Measurements from ENCODE around the gene TMEM131.
"Not testable (repeated sequence)": the region's sequence is repeated elsewhere in the genome, so short reads cannot be mapped to it uniquely, and the experiment has no call there.

Gene TMEM131
- total RNA-seq: 43.0 to 66.1 reads per million in 2 experiments

- peak; percentile 92 for DNase-seq (ENCODE audit: low read depth)
Measured at GRCh38 chr2:97995734-97996624, at the start of gene TMEM131. Gene TMEM131, minus strand, starts transcription at chr2:97995948. Its CDS starts 286 bp downstream, at chr2:97995662.

GRCh38 chr2:98044730-98045129, 49.0 kb upstream of the TMEM131 start:
- not testable (repeated sequence) for DNase-seq (ENCODE audit: low read depth)

DNA sequence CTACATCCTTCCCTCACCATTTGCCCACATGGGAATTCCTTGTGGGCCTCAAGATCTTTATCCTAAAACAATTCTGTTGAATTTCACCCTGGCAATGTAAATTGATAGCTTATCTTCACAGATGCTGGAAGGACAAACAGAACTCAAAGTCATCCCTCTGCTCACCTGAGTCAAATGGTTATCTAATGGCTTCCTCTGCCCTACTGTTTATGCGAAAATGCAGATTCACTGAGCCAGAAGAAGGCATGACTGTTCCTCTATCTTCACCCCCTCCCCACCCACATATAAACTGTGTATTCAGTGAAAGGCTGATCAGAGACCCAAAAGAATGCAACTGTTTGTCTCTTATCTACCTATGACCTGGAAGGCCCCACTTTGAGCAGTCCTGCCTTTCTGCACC, 47.4 kb upstream of the TMEM131 start:
- no peak for DNase-seq (ENCODE audit: low read depth)

DNA sequence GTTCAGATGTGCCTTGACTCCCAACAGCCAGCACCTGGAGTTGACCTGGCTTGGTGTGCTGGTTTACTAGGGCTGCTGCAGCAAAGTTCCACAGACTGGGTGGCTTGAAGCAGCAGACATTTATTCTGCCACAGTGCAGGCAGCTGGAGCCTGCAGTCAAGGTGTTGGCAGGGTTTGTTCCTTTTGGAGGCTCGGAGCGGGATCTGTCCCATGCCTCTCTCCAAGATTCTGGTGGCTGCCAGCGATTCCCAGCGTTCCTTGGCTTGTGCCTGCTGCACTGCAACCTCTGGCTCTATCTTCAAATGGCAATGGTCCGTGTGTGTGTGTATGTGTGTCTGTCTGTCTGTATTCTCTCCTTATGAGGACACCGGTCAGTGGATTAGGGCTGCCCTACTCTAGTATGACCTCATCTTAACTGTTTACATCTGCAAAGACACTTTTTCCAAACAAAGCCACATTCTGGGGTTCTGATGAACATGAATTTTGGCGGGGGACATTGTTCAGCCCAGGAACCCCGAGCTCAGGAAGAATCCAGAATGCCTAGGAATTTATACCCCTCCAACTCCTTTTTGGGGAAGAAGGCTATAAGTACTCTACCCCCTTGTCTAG, 44.7 kb upstream of the TMEM131 start:
- DNase-seq (ENCODE audit: low read depth): no peak

GRCh38 chr2:98039085-98039756, 43.5 kb upstream of the TMEM131 start:
- no peak for DNase-seq (ENCODE audit: low read depth)

DNA sequence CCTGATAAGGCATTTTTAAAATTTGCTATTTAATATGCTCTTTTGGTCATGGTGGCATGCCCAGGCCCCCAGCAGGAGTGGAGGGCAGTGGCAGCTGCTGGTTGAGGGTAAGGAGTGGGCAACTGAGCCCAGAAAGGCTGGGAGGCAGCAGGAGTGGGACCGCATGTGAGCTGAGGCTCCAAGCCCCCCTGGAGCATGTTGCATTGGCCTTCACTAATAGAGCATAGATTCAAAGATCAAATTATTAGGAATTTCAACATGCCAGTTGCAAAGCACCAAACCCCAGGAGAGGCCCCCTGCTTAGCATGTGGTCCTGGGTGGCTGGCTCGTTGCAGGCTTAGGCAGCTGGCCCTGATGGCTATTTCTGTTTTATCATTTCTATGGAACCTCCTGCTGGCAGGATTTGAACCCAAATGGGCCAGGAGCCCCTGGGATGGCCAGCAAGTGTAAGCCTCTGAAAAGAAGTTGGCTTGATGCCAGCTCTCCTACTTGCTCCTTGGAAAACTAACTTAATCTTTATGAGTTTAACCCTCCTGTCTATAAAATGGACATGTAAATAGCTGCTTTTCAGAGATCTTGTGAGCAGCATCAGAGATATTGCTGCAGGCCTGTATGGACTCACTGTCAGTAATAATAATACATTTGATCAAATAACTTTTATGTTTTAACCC, 42.1 kb upstream of the TMEM131 start:
- DNase-seq (ENCODE audit: low read depth): no peak

GRCh38 chr2:98037206-98037605, 41.5 kb upstream of the TMEM131 start:
- DNase-seq (ENCODE audit: low read depth): no peak

- DNase-seq (ENCODE audit: low read depth): no peak
Measured at GRCh38 chr2:98036349-98037000, 40.7 kb upstream of the TMEM131 start.

- DNase-seq (ENCODE audit: low read depth): no peak
Measured at GRCh38 chr2:98034745-98035144, 39.0 kb upstream of the TMEM131 start.

- DNase-seq (ENCODE audit: low read depth): no peak
Measured at GRCh38 chr2:98032086-98032485, 36.3 kb upstream of the TMEM131 start.

- no peak for DNase-seq (ENCODE audit: low read depth)
Measured at GRCh38 chr2:98029718-98030222, 34.0 kb upstream of the TMEM131 start.

DNA sequence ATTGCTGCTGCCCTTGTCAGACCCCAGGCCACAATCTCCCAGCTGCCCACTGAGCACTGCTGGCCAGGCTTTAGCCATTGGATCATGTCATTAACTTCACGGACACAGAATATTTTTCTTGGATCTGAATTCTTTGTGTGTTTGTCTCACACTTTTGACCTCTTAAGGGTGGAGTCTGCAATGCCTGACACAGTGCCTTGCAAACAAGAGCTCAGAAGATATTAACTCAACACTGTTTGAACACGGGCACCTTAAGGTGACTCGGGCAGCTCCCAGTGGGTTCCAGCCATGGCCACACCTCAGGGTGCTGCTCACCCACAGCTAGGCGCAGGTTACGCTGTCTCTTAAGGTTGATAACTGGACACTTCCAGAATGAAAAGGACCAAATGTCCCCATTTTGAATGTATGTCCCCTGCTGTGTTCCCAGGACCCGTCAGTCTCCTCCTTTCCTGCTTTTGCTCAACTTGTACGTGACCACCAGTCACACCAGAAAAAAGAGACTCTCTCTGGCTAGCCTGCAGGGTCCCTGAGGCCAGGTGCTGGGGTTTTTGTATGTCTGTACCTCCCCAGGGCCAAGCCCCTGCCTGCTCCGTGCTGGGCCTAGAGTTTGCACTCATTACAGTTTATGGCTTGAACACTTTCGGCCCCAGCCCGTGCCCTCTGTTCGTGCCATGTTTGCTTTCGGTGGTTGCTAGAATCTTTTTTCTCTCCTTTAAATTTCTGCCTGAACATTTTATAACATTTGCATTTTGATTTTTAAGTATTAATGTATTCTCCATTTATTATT, 33.4 kb upstream of the TMEM131 start:
- DNase-seq (ENCODE audit: low read depth): no peak

DNA sequence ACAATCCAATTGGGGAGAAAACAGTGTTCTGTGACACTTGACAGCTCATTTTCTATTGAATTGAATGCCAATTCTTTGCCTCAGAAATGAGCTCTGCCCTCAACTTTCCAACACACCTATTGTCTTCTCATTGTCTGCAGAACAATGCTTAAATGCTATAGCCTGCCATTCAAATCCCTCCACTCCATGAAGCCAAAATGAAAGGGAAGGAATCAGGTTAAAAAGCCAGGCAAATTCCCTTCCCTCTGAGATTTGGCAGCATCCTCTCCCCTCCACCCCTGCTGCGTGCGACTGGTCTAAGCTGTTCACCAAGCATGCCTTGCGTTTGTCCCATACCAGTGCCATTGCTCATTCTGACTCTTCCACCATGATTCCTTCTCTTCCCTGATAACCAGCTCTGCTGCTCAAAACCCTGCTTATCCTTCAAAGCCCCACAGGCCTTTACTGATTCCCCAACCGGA, 32.4 kb upstream of the TMEM131 start:
- DNase-seq (ENCODE audit: low read depth): no peak

GRCh38 chr2:98027538-98027937, 31.8 kb upstream of the TMEM131 start:
- no peak for DNase-seq (ENCODE audit: low read depth)

- DNase-seq (ENCODE audit: low read depth): no peak
Measured at GRCh38 chr2:98026927-98027522, 31.3 kb upstream of the TMEM131 start.

- no peak for DNase-seq (ENCODE audit: low read depth)
Measured at GRCh38 chr2:98026292-98026691, 30.5 kb upstream of the TMEM131 start.

DNA sequence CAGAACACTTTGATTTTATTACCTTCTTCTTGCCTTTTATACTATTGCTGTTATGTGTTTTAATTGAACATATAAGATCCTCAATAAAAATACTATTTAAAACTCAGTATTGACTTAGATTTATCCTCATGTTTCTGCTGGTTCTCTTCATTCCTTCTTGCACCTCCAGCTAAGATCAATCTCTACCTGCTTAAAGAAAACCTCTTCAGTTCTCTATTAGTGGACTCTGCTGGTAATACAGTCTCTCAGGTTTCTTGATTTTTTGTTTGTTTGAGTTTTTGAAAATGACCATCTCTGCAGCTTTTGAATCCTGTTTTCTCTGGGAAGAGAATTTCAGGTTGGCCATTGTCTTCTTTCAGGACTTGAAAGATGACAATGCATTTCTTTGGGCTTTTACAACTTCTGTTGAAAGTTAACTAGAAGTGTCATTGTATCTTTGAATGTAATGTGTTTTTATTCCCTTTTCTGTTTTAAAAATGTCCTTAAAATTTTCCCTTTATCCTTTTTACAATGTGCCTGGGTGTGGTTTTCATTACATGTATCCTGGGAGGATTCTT, 29.8 kb upstream of the TMEM131 start:
- no peak for DNase-seq (ENCODE audit: low read depth)

DNA sequence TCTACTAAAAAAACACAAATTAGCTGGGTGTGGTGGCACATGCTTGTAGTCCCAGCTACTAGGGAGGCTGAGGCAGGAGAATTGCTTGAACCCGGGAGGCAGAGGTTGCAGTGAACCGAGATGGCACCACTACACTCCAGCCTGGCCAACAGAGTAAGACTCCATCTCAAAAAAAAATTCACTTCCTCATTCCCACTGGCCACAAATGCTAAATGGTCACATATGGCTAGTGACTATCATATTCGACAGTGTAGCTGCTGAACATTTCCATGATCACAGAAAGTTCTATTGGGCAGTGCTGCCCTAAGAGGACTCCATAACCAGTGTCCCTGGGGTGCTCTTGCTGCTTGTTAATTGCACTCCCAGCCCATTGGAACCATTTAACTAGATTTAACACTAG, 26.3 kb upstream of the TMEM131 start:
- DNase-seq (ENCODE audit: low read depth): not testable (repeated sequence)

DNA sequence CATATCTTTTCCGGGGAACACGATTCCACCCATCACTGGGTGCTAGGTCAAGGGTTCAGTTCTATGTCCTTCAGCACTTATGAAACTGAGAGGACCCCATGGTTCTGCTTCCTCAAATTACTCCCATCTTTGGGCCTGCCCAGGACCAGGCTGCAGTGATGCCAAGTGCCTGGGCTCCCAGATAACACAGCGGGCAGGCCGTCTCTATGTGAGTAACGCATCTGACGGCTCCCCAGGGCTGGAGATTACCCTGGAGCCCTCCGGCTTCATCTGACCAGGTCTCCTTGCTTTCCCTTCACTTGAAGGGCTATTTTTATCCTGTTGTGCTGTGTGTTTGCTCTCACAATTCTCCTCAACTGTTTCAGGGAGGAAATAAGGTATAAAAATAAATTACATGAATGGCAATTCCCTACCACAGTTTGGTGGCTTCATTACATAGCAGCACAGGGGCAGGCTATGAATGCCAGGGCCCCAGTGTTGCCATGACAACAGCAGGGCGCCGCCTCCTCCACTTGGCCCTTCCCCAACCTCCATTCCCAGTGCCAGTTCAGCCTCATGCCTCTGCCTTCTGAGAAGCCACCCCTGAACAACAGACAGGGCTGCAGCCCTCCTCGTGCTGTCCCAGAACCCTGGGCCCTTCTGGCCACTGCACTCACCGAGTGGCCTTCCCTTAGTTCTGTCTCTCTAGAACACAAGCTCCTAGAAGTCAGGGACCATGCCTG, 25.4 kb upstream of the TMEM131 start:
- no peak for DNase-seq (ENCODE audit: low read depth)

Data from T follicular helper cell (primary cell).